ENCODE measurements around the gene COMMD4. TPM values are rescaled to one million over a fixed set of nuclear protein-coding genes. Genes with fewer than 3 reads are reported as not detected.
"Not testable (repeated sequence)": the region's sequence is repeated elsewhere in the genome, so short reads cannot be mapped to it uniquely, and the experiment has no call there.

COMMD4 gene
- total RNA-seq, 1 donor from 2014 or later, result 57.5 TPM

GRCh38 chr15:75348562-75349350, 12.9 kb downstream of the COMMD4 start:
- Histone ChIP-seq H3K4me1 (peaks cover 20% of the 10 kb centered on the region), H3K27ac (peak overlapping the region; percentile 84), H3K27me3 (no peaks in the 10 kb centered on the region), H3K4me3 (peak overlapping the region; percentile 97), H3K36me3 (no peaks in the 10 kb centered on the region), H3K9me3 (no peaks in the 10 kb centered on the region)
- intact Hi-C loops (cut with DNase I), result no loop called here
- peak; percentile 5 for ATAC-seq
- TF ChIP-seq CTCF (IDR thresholded peaks at IDR 0.05), result no peak
- peak; percentile 70 for DNase-seq

DNA sequence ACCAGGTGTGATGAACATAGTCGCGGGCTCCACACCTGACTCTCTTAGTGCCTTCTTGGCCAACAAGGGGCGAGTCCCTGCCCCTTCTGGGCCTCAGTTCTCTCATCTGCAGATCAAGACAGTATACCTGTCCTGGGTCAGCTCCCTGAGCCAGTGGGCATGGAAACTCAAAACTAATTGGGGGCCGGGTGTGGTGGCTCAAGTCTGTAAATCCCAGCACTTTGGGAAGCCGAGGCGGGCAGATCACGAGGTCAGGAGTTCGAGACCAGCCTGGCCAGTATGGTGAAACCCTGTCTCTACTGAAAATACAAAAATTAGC, 13.4 kb downstream of the COMMD4 start:
- H3K36me3 ChIP-seq; H3K4me3 ChIP-seq; H3K27ac ChIP-seq; ATAC-seq; intact Hi-C loops (cut with DNase I); H3K9me3 ChIP-seq; DNase-seq; H3K27me3 ChIP-seq: not testable (repeated sequence)
- peaks cover 20% of the 10 kb centered on the region for H3K4me1 ChIP-seq

- Histone ChIP-seq H3K27ac (no peak overlapping the region), H3K9me3 (no peaks in the 10 kb centered on the region), H3K36me3 (peaks cover 4% of the 10 kb centered on the region), H3K4me1 (peaks cover 20% of the 10 kb centered on the region), H3K4me3 (no peak overlapping the region), H3K27me3 (no peaks in the 10 kb centered on the region)
- DNase-seq (peak; percentile 38), ATAC-seq (peak; percentile 23)
- TF ChIP-seq CTCF (IDR thresholded peaks at IDR 0.05), result no peak
- intact Hi-C loops (cut with DNase I), result no loop called here
Measured at GRCh38 chr15:75349851-75350588, 14.2 kb downstream of the COMMD4 start.

GRCh38 chr15:75350601-75351361, 14.9 kb downstream of the COMMD4 start:
- H3K27ac ChIP-seq, result no peak overlapping the region
- DNase-seq (no peak), ATAC-seq (no peak)
- intact Hi-C loops (cut with DNase I), result no loop called here
- peaks cover 12% of the 10 kb centered on the region for H3K36me3 ChIP-seq
- no peak for TF ChIP-seq CTCF (IDR thresholded peaks at IDR 0.05)
- no peaks in the 10 kb centered on the region for H3K27me3 ChIP-seq
- no peak overlapping the region for H3K4me3 ChIP-seq
- H3K9me3 ChIP-seq, result no peaks in the 10 kb centered on the region
- H3K4me1 ChIP-seq, result peaks cover 20% of the 10 kb centered on the region

DNA sequence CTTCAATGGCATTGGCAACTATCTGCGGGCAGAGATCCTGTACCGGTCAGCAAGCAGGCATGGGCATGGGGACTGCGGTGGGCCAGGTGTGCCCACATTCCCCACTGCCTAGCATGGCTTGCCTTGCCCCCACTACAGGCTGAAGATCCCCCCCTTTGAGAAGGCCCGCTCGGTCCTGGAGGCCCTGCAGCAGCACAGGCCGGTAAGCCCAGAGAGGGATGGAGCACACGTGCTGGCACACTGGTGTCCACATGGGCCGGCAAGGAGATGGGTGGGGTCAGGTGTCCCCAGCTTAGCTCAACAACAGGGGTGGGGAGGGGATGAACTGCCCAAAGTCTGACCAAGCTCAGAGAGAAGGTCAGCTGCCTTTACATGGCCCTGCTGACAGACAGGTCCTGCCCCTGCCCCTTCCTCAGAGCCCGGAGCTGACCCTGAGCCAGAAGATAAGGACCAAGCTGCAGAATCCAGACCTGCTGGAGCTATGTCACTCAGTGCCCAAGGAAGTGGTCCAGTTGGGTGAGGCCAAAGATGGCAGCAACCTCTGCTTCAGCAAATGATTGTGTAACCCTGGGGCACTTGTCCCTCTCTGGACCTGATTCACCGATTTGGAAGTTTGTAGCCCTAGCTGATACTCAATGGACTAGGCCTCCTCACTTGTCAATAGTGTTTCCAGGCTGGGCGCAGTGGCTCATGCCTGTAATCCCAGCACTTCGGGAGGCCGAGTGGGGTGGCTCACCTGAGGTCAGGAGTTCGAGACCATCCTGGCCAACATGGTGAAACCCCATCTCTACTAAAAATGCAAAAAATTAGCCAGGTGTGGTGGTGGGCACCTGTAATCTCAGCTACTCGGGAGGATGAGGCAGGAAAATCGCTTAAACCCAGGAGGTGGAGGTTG, 16.6 kb downstream of the COMMD4 start:
- no peak for TF ChIP-seq CTCF (IDR thresholded peaks at IDR 0.05)
- peaks cover 27% of the 10 kb centered on the region for H3K36me3 ChIP-seq
- no peaks in the 10 kb centered on the region for H3K27me3 ChIP-seq
- intact Hi-C loops (cut with DNase I), result no loop called here
- peaks cover 14% of the 10 kb centered on the region for H3K4me1 ChIP-seq
- no peaks in the 10 kb centered on the region for H3K9me3 ChIP-seq
- DNase-seq (no peak), ATAC-seq (no peak)
- H3K27ac ChIP-seq, result no peak overlapping the region
- H3K4me3 ChIP-seq, result no peak overlapping the region
